ENCODE measurements around the gene ARPP19.
A peak's percentile ranks its signal among the peaks of the same experiment; 100 is the strongest.
"Not testable (repeated sequence)": the region's sequence is repeated elsewhere in the genome, so short reads cannot be mapped to it uniquely, and the experiment has no call there.

Gene ARPP19, protein sequence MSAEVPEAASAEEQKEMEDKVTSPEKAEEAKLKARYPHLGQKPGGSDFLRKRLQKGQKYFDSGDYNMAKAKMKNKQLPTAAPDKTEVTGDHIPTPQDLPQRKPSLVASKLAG
- long read RNA-seq, donor 1, full-length matches to known transcripts = 43 of 43 reads
- long read RNA-seq, donor 1, partial matches to known transcripts = 0 of 43 reads
- long read RNA-seq, donor 1, other reads (novel, unspliced or antisense) = 0 of 43 reads
- long read RNA-seq, donor 2, full-length matches to known transcripts = 25 of 25 reads
- long read RNA-seq, donor 2, partial matches to known transcripts = 0 of 25 reads
- long read RNA-seq, donor 2, other reads (novel, unspliced or antisense) = 0 of 25 reads
- long read RNA-seq, donor 3, full-length matches to known transcripts = 19 of 19 reads
- long read RNA-seq, donor 3, partial matches to known transcripts = 0 of 19 reads
- long read RNA-seq, donor 3, other reads (novel, unspliced or antisense) = 0 of 19 reads
- long read RNA-seq, donor 4, full-length matches to known transcripts = 49 of 49 reads
- long read RNA-seq, donor 4, partial matches to known transcripts = 0 of 49 reads
- long read RNA-seq, donor 4, other reads (novel, unspliced or antisense) = 0 of 49 reads
- long read RNA-seq, donor 5, full-length matches to known transcripts = 40 of 40 reads
- long read RNA-seq, donor 5, partial matches to known transcripts = 0 of 40 reads
- long read RNA-seq, donor 5, other reads (novel, unspliced or antisense) = 0 of 40 reads
- long read RNA-seq, donor 6, full-length matches to known transcripts = 37 of 37 reads
- long read RNA-seq, donor 6, partial matches to known transcripts = 0 of 37 reads
- long read RNA-seq, donor 6, other reads (novel, unspliced or antisense) = 0 of 37 reads
- long read RNA-seq, donor 7 = 0 reads
- long read RNA-seq, donor 8, full-length matches to known transcripts = 36 of 36 reads
- long read RNA-seq, donor 8, partial matches to known transcripts = 0 of 36 reads
- long read RNA-seq, donor 8, other reads (novel, unspliced or antisense) = 0 of 36 reads

- peak; percentile 99 for DNase-seq
Measured at GRCh38 chr15:52568601-52569585, at the start of gene ARPP19. Gene ARPP19, minus strand, starts transcription at chr15:52569030. Its CDS starts 138 bp downstream, at chr15:52568892.

DNA sequence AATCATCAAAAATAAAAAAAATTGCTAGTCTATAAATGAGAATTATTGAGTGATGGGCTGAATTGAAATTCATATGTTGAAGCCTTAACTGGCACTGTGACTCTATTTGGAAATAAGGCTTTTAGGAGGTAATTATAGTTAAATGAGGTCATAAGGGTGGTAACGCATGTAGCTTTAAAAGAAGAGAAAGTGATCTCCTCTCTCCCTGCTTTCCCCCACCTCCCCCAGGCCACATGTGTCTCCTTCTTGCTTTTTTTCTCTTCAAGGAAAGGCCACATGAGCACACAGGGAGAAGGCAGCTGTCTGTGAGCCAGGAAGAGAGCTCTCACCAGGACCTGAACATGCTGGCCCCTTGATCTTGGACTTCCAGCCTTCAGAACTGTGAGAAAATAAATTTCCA, 48.2 kb upstream of the ARPP19 start:
- no peak for DNase-seq

- no peak for DNase-seq
Measured at GRCh38 chr15:52615302-52615701, 46.5 kb upstream of the ARPP19 start.

DNA sequence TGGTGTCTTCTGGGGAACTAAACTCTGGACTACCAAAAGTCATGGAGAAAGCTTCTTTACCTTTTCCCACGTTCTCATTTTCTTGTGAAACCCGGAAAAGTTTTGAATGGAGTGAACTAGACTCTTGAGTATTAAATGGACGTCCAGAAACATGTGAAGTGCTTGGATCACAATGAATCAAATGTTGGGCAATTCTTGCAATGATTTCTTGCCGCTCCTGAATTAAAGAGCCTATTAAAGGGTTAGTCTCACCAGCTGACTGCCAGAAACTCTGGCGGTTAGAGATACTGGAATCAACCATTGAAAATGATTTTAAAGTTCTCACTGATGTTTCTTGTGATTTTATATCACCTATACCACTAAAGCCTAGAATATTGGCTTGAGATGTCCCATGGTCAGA, 40.8 kb upstream of the ARPP19 start:
- DNase-seq = no peak

DNA sequence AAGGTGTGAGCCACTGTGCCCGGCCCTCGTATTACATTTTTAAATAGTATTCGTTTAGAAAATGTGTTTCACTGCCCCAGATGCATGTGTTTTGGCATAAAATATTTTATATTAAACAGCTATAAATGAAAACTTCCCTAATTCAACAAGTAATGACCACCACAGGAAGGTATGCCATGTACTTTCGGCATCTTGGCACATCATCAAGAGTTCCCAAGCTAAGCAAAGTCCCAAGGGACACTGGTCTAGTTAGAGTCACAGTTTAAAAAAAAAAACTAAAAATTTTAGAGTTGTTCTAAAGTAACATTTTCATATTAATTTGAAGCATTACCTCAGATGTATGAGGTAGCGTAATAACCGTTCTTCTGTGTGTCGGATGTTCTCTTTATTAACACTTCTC, 15.6 kb upstream of the ARPP19 start:
- no peak for DNase-seq

DNA sequence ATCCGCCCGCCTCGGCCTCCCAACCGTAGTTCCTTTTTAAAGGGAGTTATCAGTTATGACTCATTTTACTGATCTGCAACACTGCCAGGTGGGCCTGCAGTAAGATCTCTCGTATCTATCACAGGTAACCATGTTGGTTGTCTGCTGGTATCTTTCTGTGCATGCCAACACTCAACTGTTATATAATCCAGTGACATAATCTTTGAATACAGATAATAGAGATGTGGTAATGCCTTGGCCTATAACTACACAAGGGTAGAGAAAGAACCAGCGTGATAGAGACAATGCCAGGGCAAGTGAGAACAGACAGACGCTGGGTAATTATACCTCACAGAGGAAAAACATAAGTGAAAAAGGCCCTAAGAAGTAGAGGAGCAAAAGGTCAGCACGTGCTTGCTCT, 11.0 kb upstream of the ARPP19 start:
- no peak for DNase-seq

DNA sequence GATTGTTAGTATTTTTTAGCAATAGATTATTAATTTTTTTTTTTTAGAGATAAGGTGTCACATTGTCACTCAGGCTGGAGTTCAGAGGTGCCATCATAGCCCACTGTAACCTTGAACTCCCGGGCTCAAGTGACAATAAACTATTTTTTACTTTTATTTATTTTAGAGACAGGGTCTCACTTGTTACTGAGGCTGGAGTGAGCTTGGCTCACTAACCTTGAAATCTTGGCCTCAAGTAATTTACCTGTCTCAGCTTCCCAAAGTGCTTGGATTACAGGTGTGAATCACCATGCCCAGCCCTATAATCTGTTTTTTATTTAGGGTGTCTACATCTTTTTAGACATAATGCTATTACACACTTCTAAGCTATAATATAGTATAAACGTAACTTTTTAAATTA, 7.9 kb upstream of the ARPP19 start:
- DNase-seq = no peak

DNA sequence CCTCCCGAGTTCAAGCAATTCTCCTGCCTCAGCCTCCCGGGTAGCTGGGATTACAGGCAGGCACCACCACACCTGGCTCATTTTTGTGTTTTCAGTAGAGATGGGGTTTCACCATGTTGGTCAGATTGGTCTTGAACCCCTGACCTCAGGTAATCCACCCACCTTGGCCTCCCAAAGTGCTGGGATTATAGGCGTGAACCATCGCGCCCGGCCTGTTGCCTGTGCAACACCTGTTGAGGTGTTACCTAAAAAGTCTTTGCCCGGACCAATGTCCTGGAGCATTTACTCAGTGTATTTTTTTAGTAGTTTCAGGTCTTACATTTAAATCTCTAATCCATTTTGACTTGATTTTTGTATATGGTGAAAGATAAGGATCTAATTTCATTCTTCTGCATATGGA, 6.7 kb upstream of the ARPP19 start:
- DNase-seq = not testable (repeated sequence)

DNA sequence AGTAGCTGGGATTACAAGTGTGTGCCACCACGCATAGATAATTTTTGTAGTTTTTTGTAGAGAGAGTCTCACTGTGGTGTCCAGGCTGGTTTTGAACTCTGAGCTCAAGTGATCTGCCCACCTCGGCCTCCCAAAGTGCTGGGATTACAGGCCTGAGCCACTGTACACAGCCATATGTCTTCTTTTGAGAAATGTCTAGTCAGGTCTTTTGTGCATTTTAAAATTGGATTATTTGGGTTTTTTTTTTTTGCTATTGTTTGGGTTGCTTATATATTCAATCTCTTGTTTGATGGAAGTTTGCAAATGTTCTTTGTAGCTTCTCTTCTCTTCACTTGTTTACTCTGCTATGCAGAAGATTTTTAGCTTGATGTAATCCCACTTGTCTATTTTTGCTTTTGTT, 6.2 kb upstream of the ARPP19 start:
- DNase-seq = no peak

DNA sequence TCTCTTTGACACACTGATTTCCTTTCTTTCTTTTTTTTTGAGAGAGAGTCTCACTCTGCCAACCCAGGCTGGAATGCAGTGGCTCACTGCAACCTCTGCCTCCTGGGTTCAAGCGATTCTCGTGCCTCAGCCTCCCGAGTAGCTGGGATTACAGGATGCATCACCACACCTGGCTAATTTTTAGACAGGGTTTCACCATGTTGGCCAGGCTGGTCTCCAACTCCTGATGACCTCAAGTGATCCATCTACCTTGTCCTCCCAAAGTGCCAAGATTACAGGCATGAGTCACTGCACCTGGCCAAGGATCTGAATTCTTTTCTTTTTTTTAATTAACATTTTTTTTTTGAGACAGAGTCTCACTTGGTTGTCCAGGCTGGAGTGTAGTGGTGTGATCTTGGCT, 5.8 kb upstream of the ARPP19 start:
- not testable (repeated sequence) for DNase-seq

- DNase-seq = no peak
Measured at GRCh38 chr15:52567871-52568600, 794 bp downstream of the ARPP19 start.

GRCh38 chr15:52566889-52567288, 1.9 kb downstream of the ARPP19 start:
- no peak for DNase-seq

GRCh38 chr15:52565417-52566358, 3.1 kb downstream of the ARPP19 start:
- DNase-seq = not testable (repeated sequence)

GRCh38 chr15:52563501-52564060, 5.2 kb downstream of the ARPP19 start:
- no peak for DNase-seq

- DNase-seq = no peak
Measured at GRCh38 chr15:52559575-52559974, 9.3 kb downstream of the ARPP19 start.

DNA sequence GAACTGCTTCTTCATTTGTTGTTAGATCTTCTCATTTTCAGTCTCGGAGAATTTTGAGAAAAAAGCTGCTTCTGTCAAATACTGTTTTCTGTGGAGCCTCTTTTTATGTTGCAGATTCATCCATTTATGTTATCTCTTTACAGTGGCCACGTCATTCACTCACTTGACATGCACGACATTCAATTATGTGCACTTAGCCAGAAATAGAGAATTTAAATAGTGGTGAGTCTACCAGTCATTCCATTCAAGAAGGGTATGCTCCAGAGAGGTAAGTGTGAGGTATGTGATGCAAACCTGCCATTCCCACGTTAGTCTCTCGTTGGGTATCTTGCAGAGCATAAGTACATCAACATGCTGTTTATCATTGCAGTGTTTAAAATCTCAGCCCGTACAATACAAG, 9.8 kb downstream of the ARPP19 start:
- no peak for DNase-seq

GRCh38 chr15:52558196-52558595, 10.6 kb downstream of the ARPP19 start:
- DNase-seq = no peak

- no peak for DNase-seq
Measured at GRCh38 chr15:52557274-52557641, 11.6 kb downstream of the ARPP19 start.

GRCh38 chr15:52556524-52557273, 12.1 kb downstream of the ARPP19 start:
- DNase-seq = no peak

Data from right kidney (tissue), 9 donors.